ENCODE results near the gene C2CD4A. TPM values are rescaled to one million over a fixed set of nuclear protein-coding genes. Genes with fewer than 3 reads are reported as not detected.

Gene C2CD4A
- total RNA-seq, 2 experiments from 2014 or later, result not detected

- Mint-ChIP-seq H3K27me3 (peaks cover 48% of the 10 kb centered on the region), H3K4me1 (peaks cover 22% of the 10 kb centered on the region), H3K4me3 (peak overlapping the region; percentile 61), H3K36me3 (ENCODE audit: low read depth) (no peaks in the 10 kb centered on the region), H3K27ac (no peak overlapping the region), H3K9me3 (no peaks in the 10 kb centered on the region)
- DNase-seq, result no peak
- ChIA-PET CTCF (interaction anchor here (0.8 to 1.6 kb wide), 2 partner anchors 15 to 187 kb away, joined by 3 to 4 read pairs; no protein-coding TSS in a partner anchor), POLR2A (no interaction called here)
Observed at GRCh38 chr15:62067448-62068044, 769 bp downstream of the C2CD4A start.

DNA sequence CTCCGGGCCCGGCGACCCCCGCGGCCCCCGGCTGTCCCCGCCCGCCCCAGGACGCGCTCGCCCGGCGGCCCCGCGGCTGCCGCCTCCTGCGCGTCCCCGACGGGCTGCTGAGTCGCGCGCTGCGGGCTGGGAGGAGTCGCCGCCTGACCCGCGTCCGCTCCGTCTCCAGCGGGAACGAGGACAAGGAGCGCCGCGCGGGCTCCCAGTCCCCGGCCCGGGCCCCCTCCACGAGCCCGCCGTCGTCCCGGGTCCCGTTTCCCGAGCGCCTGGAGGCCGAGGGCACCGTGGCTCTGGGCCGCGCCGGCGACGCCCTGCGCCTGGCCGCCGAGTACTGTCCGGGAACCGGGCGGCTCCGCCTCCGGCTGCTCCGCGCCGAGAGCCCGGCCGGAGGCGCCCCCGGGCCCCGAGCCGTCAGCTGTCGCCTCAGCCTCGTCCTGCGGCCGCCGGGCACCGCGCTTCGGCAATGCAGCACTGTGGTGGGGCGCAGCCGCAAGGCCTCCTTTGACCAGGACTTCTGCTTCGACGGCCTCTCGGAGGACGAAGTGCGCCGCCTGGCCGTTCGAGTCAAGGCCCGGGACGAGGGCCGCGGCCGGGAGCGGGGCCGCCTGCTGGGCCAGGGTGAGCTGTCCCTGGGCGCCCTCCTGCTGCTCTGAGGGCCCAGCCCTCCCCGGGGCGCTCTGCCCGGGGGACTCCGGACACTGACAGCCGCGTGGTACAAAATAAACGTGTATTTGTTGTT is 1.5 kb downstream of the C2CD4A start:
- ChIA-PET POLR2A (no interaction called here), CTCF (interaction anchor here (0.8 to 1.6 kb wide), 3 partner anchors 8 to 186 kb away, joined by 3 to 5 read pairs (median 4); partner anchors contain the start of gene VPS13C)
- H3K27ac Mint-ChIP-seq, result no peak overlapping the region
- peak overlapping the region; percentile 60 for H3K4me3 Mint-ChIP-seq
- peaks cover 22% of the 10 kb centered on the region for H3K4me1 Mint-ChIP-seq
- DNase-seq, result no peak
- H3K36me3 Mint-ChIP-seq (ENCODE audit: low read depth), result no peaks in the 10 kb centered on the region
- H3K27me3 Mint-ChIP-seq, result peaks cover 46% of the 10 kb centered on the region
- H3K9me3 Mint-ChIP-seq, result no peaks in the 10 kb centered on the region

DNA sequence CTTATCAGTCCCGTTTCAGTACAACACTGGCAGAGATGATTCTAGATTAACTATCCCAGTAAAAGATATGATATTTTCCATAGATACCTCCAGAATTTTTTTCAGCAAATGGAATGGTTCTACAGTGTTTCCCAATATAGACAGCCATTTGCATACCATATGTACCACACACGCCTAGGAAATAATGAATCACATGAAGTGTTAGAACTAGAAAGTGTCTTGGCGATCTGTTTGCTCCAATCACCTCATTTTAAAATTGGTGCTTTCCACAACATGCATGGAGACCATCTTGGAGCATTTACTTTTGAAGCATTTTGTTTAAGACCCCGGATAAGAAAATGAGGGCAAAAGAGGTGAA is 2.0 kb downstream of the C2CD4A start:
- H3K4me3 Mint-ChIP-seq, result peak overlapping the region; percentile 60
- H3K36me3 Mint-ChIP-seq (ENCODE audit: low read depth), result no peaks in the 10 kb centered on the region
- H3K4me1 Mint-ChIP-seq, result peaks cover 22% of the 10 kb centered on the region
- no peak for DNase-seq
- ChIA-PET POLR2A (no interaction called here), CTCF (interaction anchor here (0.8 kb wide), 1 partner anchor 8 kb away, joined by 5 read pairs; the partner anchor contains the start of gene VPS13C)
- peaks cover 46% of the 10 kb centered on the region for H3K27me3 Mint-ChIP-seq
- no peaks in the 10 kb centered on the region for H3K9me3 Mint-ChIP-seq
- no peak overlapping the region for H3K27ac Mint-ChIP-seq

- Mint-ChIP-seq H3K4me1 (peaks cover 22% of the 10 kb centered on the region), H3K9me3 (no peaks in the 10 kb centered on the region), H3K36me3 (ENCODE audit: low read depth) (no peaks in the 10 kb centered on the region), H3K4me3 (no peak overlapping the region), H3K27me3 (peaks cover 45% of the 10 kb centered on the region), H3K27ac (no peak overlapping the region)
- ChIA-PET CTCF (no interaction called here), POLR2A (no interaction called here)
- DNase-seq, result no peak
Observed at GRCh38 chr15:62069551-62069950, 2.8 kb downstream of the C2CD4A start.

DNA sequence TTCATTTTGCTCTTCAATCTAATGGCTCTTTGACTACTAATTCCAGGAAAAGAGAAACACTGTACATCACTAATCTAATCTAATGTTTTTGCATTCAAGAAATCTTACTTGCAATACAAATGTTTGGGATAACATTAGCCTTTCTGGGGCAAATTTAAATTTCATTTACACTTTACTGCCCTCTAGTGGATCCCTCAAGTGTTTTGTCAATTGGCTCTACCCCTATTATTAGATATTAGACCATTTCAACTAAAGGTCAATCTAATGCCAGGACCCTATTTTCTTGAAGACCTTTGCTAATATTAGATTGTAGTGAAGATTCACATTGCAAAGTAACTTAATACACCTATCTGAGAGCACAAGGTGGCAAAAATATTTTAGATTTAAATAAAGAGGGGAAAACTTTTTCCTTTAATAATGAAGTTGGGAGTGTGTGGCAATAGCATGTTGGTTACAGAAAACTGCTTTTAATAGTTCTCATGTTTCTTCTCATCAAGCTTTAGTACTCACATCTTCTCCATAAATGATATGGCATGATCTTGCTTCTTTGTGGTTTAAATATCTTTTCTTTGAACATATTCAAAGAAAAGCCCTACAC is 5.0 kb downstream of the C2CD4A start:
- Mint-ChIP-seq H3K27me3 (peaks cover 31% of the 10 kb centered on the region), H3K4me3 (no peak overlapping the region), H3K36me3 (ENCODE audit: low read depth) (no peaks in the 10 kb centered on the region), H3K4me1 (peaks cover 13% of the 10 kb centered on the region), H3K9me3 (no peaks in the 10 kb centered on the region), H3K27ac (no peak overlapping the region)
- ChIA-PET CTCF (interaction anchor here (2.5 kb wide), 1 partner anchor 11 kb away, joined by 8 read pairs; the partner anchor contains the start of gene VPS13C), POLR2A (no interaction called here)
- DNase-seq, result no peak

GRCh38 chr15:62075595-62076277 is 9.0 kb downstream of the C2CD4A start:
- no peaks in the 10 kb centered on the region for H3K9me3 Mint-ChIP-seq
- no peaks in the 10 kb centered on the region for H3K36me3 Mint-ChIP-seq (ENCODE audit: low read depth)
- H3K27me3 Mint-ChIP-seq, result peaks cover 21% of the 10 kb centered on the region
- POLR2A ChIA-PET, result no interaction called here
- H3K27ac Mint-ChIP-seq, result no peak overlapping the region
- no peaks in the 10 kb centered on the region for H3K4me1 Mint-ChIP-seq
- CTCF ChIA-PET, result interaction anchor here (1.1 to 4.8 kb wide), 3 partner anchors 12 to 78 kb away, joined by 3 to 19 read pairs (median 3); partner anchors contain the start of gene VPS13C
- H3K4me3 Mint-ChIP-seq, result no peak overlapping the region
- no peak for DNase-seq

DNA sequence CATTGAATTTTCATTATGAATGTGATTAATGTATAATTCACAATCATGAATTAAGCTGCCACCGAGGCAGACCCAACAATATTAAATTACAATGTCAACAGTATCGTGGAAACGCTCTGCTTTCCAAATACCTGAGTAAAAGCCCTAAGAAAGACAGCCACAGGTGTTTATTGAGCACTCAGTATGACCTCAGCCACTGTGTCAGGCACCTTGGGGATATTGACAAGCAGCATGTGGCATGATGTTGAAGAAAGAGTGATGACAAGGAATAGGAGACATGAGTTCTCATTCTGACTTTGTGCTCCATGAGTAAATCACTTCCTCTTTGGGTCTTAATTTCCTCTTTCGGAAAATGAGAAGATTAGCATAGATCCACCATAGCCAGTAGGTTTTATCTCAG is 12.8 kb downstream of the C2CD4A start:
- Mint-ChIP-seq H3K9me3 (peaks cover 5% of the 10 kb centered on the region), H3K4me1 (no peaks in the 10 kb centered on the region), H3K27me3 (peaks cover 6% of the 10 kb centered on the region), H3K36me3 (ENCODE audit: low read depth) (peaks cover 2% of the 10 kb centered on the region), H3K27ac (no peak overlapping the region), H3K4me3 (no peak overlapping the region)
- ChIA-PET POLR2A (no interaction called here), CTCF (interaction anchor here (1.1 kb wide), 1 partner anchor 19 kb away, joined by 5 read pairs; the partner anchor contains the start of gene VPS13C)
- DNase-seq, result no peak

GRCh38 chr15:62083194-62084154 is 16.7 kb downstream of the C2CD4A start:
- DNase-seq, result no peak
- Mint-ChIP-seq H3K27me3 (peaks cover 6% of the 10 kb centered on the region), H3K4me3 (no peak overlapping the region), H3K4me1 (no peaks in the 10 kb centered on the region), H3K9me3 (peaks cover 5% of the 10 kb centered on the region), H3K27ac (no peak overlapping the region), H3K36me3 (ENCODE audit: low read depth) (peaks cover 2% of the 10 kb centered on the region)
- ChIA-PET POLR2A (no interaction called here), CTCF (interaction anchor here (1.0 to 1.9 kb wide), 3 partner anchors 16 to 80 kb away, joined by 3 to 5 read pairs (median 4); partner anchors contain the start of genes C2CD4A and VPS13C)

DNA sequence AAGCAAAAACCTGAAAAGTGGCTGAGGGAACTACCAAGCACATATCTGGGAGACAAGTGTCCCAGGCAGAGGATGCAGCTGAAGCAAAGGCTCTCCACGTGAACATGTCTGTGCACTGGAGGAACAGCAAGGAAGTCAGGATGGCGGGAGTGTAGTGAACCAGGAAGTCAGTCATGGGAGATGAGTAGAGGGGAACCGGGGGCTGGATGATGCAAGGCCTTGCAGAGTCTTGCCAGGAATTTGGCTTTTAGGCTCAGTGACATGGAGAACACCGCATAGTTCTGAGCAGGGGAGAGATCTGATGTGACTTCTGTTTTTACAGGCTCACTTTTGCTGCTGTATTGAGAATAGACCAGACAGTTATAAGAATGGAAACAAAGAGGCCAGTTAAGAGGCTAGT is 19.0 kb downstream of the C2CD4A start:
- H3K27ac Mint-ChIP-seq, result no peak overlapping the region
- H3K36me3 Mint-ChIP-seq (ENCODE audit: low read depth), result peaks cover 2% of the 10 kb centered on the region
- ChIA-PET CTCF (no interaction called here), POLR2A (no interaction called here)
- H3K9me3 Mint-ChIP-seq, result peaks cover 5% of the 10 kb centered on the region
- no peaks in the 10 kb centered on the region for H3K4me1 Mint-ChIP-seq
- no peak overlapping the region for H3K4me3 Mint-ChIP-seq
- no peak for DNase-seq
- H3K27me3 Mint-ChIP-seq, result no peaks in the 10 kb centered on the region

- no peak overlapping the region for H3K27ac Mint-ChIP-seq
- no peaks in the 10 kb centered on the region for H3K27me3 Mint-ChIP-seq
- H3K4me1 Mint-ChIP-seq, result no peaks in the 10 kb centered on the region
- DNase-seq, result no peak
- peaks cover 5% of the 10 kb centered on the region for H3K9me3 Mint-ChIP-seq
- H3K4me3 Mint-ChIP-seq, result no peak overlapping the region
- peaks cover 2% of the 10 kb centered on the region for H3K36me3 Mint-ChIP-seq (ENCODE audit: low read depth)
- POLR2A ChIA-PET, result no interaction called here
- CTCF ChIA-PET, result interaction anchor here (0.7 to 1.6 kb wide), 4 partner anchors 10 to 27 kb away, joined by 3 to 5 read pairs (median 4); partner anchors contain the start of gene VPS13C
Observed at GRCh38 chr15:62087671-62088352, 21.0 kb downstream of the C2CD4A start.

GRCh38 chr15:62088353-62088693 is 21.5 kb downstream of the C2CD4A start:
- Mint-ChIP-seq H3K36me3 (ENCODE audit: low read depth) (peaks cover 2% of the 10 kb centered on the region), H3K4me3 (no peak overlapping the region), H3K4me1 (no peaks in the 10 kb centered on the region), H3K27ac (no peak overlapping the region), H3K9me3 (peaks cover 5% of the 10 kb centered on the region), H3K27me3 (no peaks in the 10 kb centered on the region)
- no peak for DNase-seq
- POLR2A ChIA-PET, result no interaction called here
- CTCF ChIA-PET, result interaction anchor here (0.7 to 1.6 kb wide), 3 partner anchors 11 to 12 kb away, joined by 3 to 5 read pairs (median 3); no protein-coding TSS in a partner anchor

Measured in activated CD4-positive, alpha-beta T cell treated with anti-CD3 and anti-CD28 coated beads, Interleukin-2, amount 10 ng/mL, durations not matched to agents 7 days and 5 days (primary cell).